Activated CD8-positive, alpha-beta T cell treated with anti-CD3 and anti-CD28 coated beads for 36 hours (primary cell): Measurements from ENCODE around the gene MYH15. TPM values are rescaled to one million over a fixed set of nuclear protein-coding genes. Genes with fewer than 3 reads are reported as not detected.

Source experiments
- ATAC-seq: fragments of 200-7000 bp; cut with Tn5 transposase; one replicate; pipeline ENCODE4 v1.10.0; 2021; ENCODE audit warnings: mild to moderate bottlenecking, moderate library complexity
- CTCF ChIA-PET: fragments of 350-600 bp; sonication (Branson Sonifier 250); formaldehyde crosslinking; loops from one replicate; lab custom pipeline; 2021; ENCODE audit warnings: antibody characterized with exemption; lab: Charles Lee
- POLR2A ChIA-PET: fragments of 350-600 bp; sonication (Branson Sonifier 250); formaldehyde crosslinking; loops from one replicate; lab custom pipeline; 2021; ENCODE audit warnings: antibody characterized with exemption; lab: Charles Lee
- DNase-seq: peaks from one replicate; pipeline ENCODE4 v3.0.0-alpha.2; 2020
- H3K27ac Mint-ChIP-seq: one replicate; pipeline ENCODE4 v1.8.0; 2021; ENCODE audit warnings: mild to moderate bottlenecking, mixed read lengths
- H3K27me3 Mint-ChIP-seq: one replicate; pipeline ENCODE4 v1.8.0; 2021; ENCODE audit warnings: mixed read lengths
- H3K36me3 Mint-ChIP-seq: one replicate; pipeline ENCODE4 v1.8.0; 2021; ENCODE audit warnings: low read depth, mixed read lengths
- H3K4me1 Mint-ChIP-seq: one replicate; pipeline ENCODE4 v1.8.0; 2021; ENCODE audit warnings: low read depth, mixed read lengths
- H3K4me3 Mint-ChIP-seq: one replicate; pipeline ENCODE4 v1.8.0; 2021; ENCODE audit warnings: mild to moderate bottlenecking, moderate library complexity, mixed read lengths
- H3K9me3 Mint-ChIP-seq: one replicate; pipeline ENCODE4 v1.8.0; 2021; ENCODE audit warnings: mixed read lengths
- intact Hi-C: fragments of 100-400 bp; cut with micrococcal nuclease; formaldehyde crosslinking; loops from one replicate; pipeline ENCODE4 v1.10.0; 2022
- total RNA-seq, 2 experiments: library from RNA; stranded (reverse); gene quantifications; one replicate each; pipeline ENCODE4 v1.2.3, GENCODE V29; 2021
- TF ChIP-seq, protein P1 (sequence below): fragments of 200-600 bp; IDR thresholded peaks from one replicate; pipeline ENCODE4 v1.8.0; 2022; ENCODE audit warnings: antibody characterized with exemption, mild to moderate bottlenecking

MYH15 gene
- total RNA-seq, 2 experiments from 2014 or later = 0.07 to 0.09 TPM

DNA sequence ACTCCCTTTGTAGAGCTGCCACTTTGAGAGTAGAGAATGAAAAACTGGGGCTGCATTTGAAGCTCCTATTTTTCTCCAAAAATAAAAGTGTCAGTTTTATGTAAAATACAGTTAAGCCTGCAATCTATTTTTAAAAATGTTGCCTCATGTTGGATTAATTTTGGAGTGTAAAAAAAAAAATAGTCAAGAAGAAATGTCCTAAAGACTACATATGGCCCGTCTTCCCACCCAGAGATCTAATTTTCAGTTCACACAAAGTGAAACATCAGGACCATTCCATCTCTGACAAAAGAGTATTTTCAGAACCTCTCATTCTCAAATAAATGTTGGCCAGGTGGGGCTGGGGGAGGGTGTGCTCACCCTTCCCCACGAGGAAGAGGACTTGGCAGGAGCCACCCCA lies 151.4 kb downstream of the MYH15 start:
- Mint-ChIP-seq H3K36me3 (no peaks in the 10 kb centered on the region), H3K4me3 (no peak overlapping the region), H3K27ac (no peak overlapping the region), H3K9me3 (no peaks in the 10 kb centered on the region), H3K27me3 (peaks cover under 1% of the 10 kb centered on the region), H3K4me1 (no peaks in the 10 kb centered on the region)
- ChIA-PET POLR2A (no interaction called here), CTCF (no interaction called here)
- ATAC-seq = no peak
- intact Hi-C loops = no loop called here
- no peak for DNase-seq
- TF ChIP-seq, protein P1, sequence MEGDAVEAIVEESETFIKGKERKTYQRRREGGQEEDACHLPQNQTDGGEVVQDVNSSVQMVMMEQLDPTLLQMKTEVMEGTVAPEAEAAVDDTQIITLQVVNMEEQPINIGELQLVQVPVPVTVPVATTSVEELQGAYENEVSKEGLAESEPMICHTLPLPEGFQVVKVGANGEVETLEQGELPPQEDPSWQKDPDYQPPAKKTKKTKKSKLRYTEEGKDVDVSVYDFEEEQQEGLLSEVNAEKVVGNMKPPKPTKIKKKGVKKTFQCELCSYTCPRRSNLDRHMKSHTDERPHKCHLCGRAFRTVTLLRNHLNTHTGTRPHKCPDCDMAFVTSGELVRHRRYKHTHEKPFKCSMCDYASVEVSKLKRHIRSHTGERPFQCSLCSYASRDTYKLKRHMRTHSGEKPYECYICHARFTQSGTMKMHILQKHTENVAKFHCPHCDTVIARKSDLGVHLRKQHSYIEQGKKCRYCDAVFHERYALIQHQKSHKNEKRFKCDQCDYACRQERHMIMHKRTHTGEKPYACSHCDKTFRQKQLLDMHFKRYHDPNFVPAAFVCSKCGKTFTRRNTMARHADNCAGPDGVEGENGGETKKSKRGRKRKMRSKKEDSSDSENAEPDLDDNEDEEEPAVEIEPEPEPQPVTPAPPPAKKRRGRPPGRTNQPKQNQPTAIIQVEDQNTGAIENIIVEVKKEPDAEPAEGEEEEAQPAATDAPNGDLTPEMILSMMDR = no peak

DNA sequence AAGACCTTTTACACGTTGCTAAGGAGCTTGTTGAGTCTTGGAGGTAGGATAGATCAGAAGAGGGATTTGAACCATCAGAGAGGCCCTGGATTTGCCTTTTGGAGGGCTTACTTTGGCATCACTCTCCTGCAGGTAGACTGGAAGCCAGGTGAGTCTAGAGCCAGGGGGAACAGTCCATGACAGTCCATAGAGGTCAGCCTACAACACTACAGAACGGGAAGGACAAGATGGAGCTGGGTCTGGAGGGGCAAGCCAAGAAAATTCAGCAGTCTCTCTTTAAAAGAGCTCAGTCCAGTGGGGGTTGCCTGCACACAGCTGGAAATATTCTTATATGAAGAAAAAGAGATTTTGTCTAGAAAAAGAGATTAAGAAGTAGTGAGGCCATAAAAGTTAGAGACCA lies 153.4 kb downstream of the MYH15 start:
- no peak overlapping the region for H3K4me3 Mint-ChIP-seq
- DNase-seq (no peak), ATAC-seq (no peak)
- POLR2A ChIA-PET = no interaction called here
- no peaks in the 10 kb centered on the region for H3K27me3 Mint-ChIP-seq
- no peaks in the 10 kb centered on the region for H3K9me3 Mint-ChIP-seq
- CTCF ChIA-PET = interaction anchor here (1.0 kb wide), 1 partner anchor 11 kb away, joined by 3 read pairs; no protein-coding TSS in a partner anchor
- no peaks in the 10 kb centered on the region for H3K36me3 Mint-ChIP-seq
- TF ChIP-seq, protein P1 = no peak
- intact Hi-C loops = no loop called here
- no peaks in the 10 kb centered on the region for H3K4me1 Mint-ChIP-seq
- H3K27ac Mint-ChIP-seq = no peak overlapping the region

DNA sequence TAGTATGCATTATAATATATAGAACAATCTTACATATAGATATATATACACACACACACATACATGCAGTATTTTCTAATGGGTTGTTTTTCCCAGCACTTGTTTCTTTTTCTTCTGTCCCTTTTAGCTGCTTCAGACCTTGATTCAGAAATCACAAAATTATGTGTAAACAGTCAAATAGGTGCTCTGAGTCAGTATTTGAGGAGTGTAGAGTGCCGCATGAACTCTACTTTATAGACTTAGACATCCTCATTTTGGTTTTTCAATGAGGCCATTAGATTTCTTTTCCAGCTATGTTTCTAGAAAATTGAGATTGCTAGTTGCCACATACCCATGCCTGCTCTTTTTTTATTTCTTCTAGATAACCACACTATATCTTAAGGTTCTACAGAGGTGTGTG lies 155.8 kb downstream of the MYH15 start:
- ChIA-PET POLR2A (interaction anchor here (0.6 kb wide), 1 partner anchor 325 kb away, joined by 3 read pairs; no protein-coding TSS in a partner anchor), CTCF (interaction anchor here (1.6 kb wide), 1 partner anchor 8 kb away, joined by 4 read pairs; no protein-coding TSS in a partner anchor)
- ATAC-seq = no peak
- Mint-ChIP-seq H3K36me3 (no peaks in the 10 kb centered on the region), H3K4me3 (no peak overlapping the region), H3K27ac (no peak overlapping the region), H3K27me3 (no peaks in the 10 kb centered on the region), H3K4me1 (no peaks in the 10 kb centered on the region), H3K9me3 (no peaks in the 10 kb centered on the region)
- no peak for DNase-seq
- intact Hi-C loops = no loop called here
- TF ChIP-seq, protein P1 = no peak

DNA sequence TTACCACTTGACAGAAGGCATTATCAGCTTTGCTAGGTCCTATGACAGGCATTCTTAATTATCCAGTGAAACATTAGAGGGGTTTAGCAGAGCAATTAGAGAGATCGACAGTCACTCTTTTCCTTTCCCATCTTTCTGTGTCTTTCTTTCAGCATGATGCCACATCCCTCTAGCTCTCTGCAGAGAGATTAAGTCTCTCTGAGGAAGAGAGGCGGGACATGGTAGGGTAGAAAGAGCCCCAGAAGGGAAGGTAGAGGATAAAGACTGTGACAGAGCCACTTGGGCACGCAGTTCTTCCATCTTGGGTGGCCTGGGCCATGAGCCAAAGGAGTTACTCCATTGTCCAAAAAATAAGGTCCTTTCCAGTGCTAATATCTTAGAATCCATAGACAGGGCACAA lies 158.2 kb downstream of the MYH15 start:
- H3K27ac Mint-ChIP-seq = no peak overlapping the region
- TF ChIP-seq, protein P1 = no peak
- H3K9me3 Mint-ChIP-seq = peaks cover 3% of the 10 kb centered on the region
- H3K36me3 Mint-ChIP-seq = no peaks in the 10 kb centered on the region
- ChIA-PET CTCF (no interaction called here), POLR2A (no interaction called here)
- peaks cover 6% of the 10 kb centered on the region for H3K27me3 Mint-ChIP-seq
- no peak for ATAC-seq
- no peak overlapping the region for H3K4me3 Mint-ChIP-seq
- DNase-seq = no peak
- intact Hi-C loops = no loop called here
- H3K4me1 Mint-ChIP-seq = no peaks in the 10 kb centered on the region

DNA sequence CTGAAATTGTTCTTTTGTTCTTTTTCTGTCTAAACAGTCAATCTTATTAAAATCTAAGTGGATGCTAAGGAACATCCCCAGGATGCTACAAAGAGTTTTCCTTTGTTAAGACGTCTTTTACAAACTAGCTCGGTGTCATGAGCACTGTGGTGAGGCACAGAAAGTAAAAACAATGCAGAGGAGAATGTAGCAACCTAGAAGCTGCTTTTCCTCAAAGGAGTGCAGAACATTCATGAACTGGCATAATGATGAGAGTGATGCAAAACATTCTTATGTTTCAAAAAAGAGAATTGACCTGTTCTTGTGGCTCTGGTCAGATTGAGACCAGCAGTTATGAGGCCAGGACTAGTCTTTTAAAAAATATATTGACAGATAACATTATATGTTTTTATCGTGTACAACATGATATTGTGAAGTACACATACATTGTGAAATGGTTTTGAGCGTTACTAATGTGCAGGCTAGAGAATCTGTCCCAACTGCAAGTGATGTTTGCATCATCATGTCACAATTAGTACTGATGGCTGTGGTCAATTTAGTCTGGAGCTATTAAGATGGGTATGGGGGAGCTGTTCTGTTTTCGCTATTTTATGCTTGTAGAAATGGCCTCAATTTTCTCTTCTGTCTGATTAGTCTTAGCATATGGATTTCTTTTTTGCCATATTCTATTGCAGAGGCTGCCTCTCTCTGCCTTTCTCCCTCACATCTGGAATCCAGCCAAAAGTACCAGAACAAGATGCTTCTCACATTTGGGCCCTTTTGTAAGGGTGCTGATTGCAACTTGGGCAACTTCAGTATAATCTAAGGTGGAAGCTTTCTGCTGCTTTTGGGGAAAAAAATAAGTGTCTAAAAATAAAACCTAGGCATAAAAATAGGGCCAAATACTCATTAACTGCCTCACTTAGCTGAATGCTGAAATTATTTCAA lies 163.8 kb downstream of the MYH15 start:
- Mint-ChIP-seq H3K4me1 (peaks cover 12% of the 10 kb centered on the region), H3K36me3 (no peaks in the 10 kb centered on the region), H3K27ac (no peak overlapping the region), H3K27me3 (peaks cover 7% of the 10 kb centered on the region), H3K9me3 (peaks cover 3% of the 10 kb centered on the region), H3K4me3 (no peak overlapping the region)
- ChIA-PET CTCF (interaction anchor here (0.6 to 1.5 kb wide), 3 partner anchors 11 to 377 kb away, joined by 3 read pairs; no protein-coding TSS in a partner anchor), POLR2A (no interaction called here)
- no peak for DNase-seq
- intact Hi-C loops = no loop called here
- no peak for ATAC-seq
- TF ChIP-seq, protein P1 = no peak
